Testis (tissue), 2 donors: Measurements from ENCODE around the gene SMOC1.

Experiments
- CTCF ChIP-seq, 3 experiments: fragments of 450-650 bp in 2 of 3; fragments of 200-600 bp in 1 of 3; sonication (generic) in 1 of 3; IDR thresholded peaks; one replicate each; pipeline ENCODE4 v1.5.1; 2016 to 2019; ENCODE audit warnings: antibody characterized with exemption in 3 of 3, mild to moderate bottlenecking in 2 of 3, moderate library complexity in 1 of 3
- POLR2A ChIP-seq: fragments of 450-650 bp; IDR thresholded peaks from one replicate; pipeline ENCODE4 v1.6.1; 2017; ENCODE audit warnings: antibody characterized with exemption, mild to moderate bottlenecking, moderate library complexity

- TF ChIP-seq CTCF (IDR thresholded peaks at IDR 0.05), result no peak
- TF ChIP-seq POLR2A, result no peak
Observed at GRCh38 chr14:69910871-69911270, 31.7 kb downstream of the SMOC1 start.
